22Rv1 (cell line): ENCODE measurements around the gene TXNDC15.
"Not testable (repeated sequence)": the region's sequence is repeated elsewhere in the genome, so short reads cannot be mapped to it uniquely, and the experiment has no call there.

Experiments used
- ZFX ChIP-seq: fragments of 450-650 bp; IDR thresholded peaks from 2 replicates; pipeline ENCODE4 v1.6.1; 2017; ENCODE audit warnings: antibody characterized with exemption, borderline replicate concordance
- TF ChIP-seq, protein P1 (sequence below): fragments of 450-650 bp; IDR thresholded peaks from 2 replicates; pipeline ENCODE4 v1.5.1; 2017; ENCODE audit warnings: mild to moderate bottlenecking

DNA sequence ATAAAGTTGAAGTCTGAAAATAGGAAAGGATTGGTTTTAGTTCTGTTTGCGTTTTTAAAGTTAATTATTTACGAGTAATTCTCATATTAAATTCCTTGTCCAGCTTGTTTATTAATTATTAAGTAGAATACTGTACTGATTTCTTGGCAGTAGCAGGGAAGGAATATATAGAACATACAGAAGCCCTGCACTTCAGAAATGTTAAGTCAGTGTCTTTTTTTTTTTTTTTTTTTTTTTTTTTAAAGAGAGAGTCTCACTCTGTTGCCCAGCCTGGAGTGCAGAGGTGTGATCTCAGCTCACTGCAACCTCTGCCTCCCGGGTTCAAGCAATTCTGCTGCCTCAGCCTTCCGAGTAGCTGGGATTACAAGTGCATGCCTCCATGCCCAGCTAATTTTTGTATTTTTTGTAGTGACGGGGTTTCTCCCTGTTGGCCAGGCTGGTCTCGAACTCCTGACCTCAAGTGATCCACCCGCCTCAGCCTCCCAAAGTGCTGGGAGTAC is 24.7 kb upstream of the TXNDC15 start:
- TF ChIP-seq, protein P1, sequence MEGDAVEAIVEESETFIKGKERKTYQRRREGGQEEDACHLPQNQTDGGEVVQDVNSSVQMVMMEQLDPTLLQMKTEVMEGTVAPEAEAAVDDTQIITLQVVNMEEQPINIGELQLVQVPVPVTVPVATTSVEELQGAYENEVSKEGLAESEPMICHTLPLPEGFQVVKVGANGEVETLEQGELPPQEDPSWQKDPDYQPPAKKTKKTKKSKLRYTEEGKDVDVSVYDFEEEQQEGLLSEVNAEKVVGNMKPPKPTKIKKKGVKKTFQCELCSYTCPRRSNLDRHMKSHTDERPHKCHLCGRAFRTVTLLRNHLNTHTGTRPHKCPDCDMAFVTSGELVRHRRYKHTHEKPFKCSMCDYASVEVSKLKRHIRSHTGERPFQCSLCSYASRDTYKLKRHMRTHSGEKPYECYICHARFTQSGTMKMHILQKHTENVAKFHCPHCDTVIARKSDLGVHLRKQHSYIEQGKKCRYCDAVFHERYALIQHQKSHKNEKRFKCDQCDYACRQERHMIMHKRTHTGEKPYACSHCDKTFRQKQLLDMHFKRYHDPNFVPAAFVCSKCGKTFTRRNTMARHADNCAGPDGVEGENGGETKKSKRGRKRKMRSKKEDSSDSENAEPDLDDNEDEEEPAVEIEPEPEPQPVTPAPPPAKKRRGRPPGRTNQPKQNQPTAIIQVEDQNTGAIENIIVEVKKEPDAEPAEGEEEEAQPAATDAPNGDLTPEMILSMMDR = not testable (repeated sequence)
- not testable (repeated sequence) for TF ChIP-seq ZFX
